NK-92 (cell line): ENCODE results near the gene KRTAP12-3.
"Not testable (repeated sequence)": the region's sequence is repeated elsewhere in the genome, so short reads cannot be mapped to it uniquely, and the experiment has no call there.

Experiments
- DNase-seq: peaks from one replicate; lab custom pipeline; 2025; ENCODE audit not compliant: unreplicated experiment; lab: John Stamatoyannopoulos, UW

Gene KRTAP12-3, protein sequence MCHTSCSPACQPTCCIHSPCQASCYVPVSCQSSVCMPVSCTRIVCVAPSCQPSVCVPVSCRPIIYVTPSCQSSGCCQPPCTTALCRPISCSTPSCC

DNA sequence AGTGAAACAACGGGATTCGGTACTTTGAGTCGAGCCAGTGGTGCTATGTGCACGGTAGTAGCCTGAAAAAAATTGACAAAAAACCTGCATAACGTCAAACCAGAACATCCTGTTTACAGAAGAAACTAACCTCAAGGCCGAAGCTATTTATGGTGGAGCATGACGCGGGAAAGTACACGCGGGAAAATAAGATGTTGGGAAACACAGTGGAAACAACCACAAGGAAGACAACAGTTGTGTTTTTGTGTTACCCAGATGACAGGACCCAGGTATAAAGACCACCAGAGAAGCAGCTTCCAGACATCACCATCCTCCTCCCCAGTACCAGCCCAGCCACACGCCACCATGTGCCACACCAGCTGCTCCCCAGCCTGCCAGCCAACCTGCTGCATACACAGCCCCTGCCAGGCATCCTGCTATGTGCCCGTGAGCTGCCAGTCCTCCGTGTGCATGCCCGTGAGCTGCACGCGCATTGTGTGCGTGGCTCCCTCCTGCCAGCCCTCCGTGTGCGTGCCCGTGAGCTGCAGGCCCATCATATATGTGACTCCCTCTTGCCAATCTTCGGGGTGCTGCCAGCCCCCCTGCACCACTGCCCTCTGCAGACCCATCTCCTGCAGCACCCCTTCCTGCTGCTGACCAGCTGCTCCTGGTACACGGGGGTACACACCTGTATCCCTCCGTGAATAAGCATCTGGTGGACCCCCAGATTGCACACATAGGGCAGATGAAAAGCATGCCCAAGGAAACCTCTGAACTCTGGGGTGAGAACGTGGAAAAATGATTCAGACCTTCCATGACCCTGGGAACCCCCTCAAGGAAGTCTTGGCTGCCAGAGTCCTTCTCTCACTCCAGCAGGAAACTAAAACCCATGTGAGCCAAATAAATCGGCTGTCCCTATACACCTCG lies at the start of gene KRTAP12-3:
KRTAP12-3 (plus strand) TSS at position 298 of the 906 bp plus-strand sequence; CDS start at position 346, 48 bp downstream.
- no peak for DNase-seq

DNA sequence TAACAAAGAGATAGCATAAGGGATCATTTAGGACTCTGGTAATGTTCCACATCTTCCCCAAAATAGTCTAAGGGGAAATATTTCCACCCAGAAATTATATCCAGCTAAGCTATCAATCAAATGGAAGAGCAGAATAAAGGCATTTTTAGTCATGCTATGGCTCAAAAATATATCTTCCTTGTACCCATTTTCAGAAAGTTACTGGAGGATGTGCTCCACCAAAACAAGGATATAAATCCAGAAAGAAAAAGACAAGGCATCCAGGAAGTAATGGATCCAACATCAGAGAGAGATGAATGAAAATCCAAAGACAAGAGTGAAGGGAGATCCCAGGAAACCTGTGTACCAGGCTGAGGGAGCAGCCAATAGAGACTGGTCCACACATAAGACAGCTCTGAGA lies 48.5 kb upstream of the KRTAP12-3 start:
- DNase-seq: no peak

DNA sequence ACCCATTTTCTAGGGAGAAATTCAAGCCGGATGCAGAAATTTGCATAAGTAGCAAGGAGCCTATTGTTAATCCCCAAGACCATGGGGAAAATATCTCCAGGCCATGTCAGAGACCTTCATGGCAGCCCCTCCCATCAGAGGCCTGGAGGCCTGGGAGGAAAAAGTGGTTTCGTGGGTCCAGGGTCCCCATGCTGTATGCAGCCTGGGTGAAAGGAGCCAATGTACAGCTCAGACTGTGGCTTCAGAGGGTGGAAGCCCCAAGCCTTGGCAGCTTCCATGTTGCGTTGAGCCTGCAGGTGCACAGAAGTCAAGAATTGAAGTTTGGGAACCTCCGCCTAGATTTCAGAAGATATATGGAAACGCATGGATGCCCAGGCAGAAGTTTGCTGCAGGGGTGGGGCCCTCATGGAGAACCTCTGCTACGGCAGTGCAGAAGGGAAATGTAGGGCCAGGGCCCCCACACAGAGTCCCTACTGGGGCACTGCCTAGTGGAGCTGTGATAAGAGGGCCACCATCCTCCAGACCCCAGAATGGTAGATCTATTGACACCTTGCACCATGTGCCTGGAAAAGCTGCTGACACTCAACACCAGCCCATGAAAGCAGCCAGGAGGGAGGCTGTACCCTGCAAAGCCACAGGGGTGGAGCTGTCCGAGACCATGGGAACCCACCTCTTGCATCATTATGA lies 47.4 kb upstream of the KRTAP12-3 start:
- not testable (repeated sequence) for DNase-seq

DNA sequence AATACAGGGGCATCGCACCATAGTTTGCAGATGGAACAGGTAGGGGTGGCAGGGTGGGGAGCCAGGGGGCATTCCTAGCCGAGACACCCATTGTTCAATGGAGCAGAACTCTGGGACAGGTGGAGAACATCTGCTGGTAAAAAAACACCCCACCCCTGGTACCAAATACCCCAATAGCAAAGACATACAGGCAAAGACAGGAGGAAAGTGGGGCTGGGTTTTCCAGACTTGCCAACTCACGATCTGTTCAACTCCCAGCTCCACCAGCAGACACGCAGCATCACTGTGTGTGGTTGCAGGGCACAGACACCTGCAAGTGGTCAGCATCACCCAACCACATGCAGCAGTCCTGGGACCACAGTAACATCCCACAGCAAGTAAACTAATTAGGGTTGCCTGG lies 46.2 kb upstream of the KRTAP12-3 start:
- no peak for DNase-seq

DNA sequence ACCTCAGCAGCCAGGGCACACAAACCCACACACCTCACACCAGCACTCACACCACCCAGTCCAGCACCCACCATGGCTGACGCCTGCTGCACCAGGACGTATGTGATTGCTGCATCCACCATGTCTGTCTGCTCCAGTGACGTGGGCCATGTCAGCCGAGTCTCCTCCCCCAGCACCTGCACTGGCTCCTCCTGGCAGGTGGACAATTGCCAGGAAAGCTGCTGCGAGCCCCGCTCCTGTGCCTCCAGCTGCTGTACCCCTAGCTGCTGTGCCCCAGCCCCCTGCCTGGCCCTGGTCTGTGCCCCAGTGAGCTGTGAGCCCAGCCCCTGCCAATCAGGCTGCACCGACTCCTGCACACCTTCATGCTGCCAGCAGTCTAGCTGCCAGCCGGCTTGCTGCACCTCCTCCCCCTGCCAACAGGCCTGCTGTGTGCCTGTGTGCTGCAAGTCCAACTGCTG lies 45.7 kb upstream of the KRTAP12-3 start, which contains the start of gene KRTAP10-8:
KRTAP10-8 (plus strand) TSS at position 51 of the 458 bp plus-strand sequence; CDS start at position 73, 22 bp downstream.
- no peak for DNase-seq

DNA sequence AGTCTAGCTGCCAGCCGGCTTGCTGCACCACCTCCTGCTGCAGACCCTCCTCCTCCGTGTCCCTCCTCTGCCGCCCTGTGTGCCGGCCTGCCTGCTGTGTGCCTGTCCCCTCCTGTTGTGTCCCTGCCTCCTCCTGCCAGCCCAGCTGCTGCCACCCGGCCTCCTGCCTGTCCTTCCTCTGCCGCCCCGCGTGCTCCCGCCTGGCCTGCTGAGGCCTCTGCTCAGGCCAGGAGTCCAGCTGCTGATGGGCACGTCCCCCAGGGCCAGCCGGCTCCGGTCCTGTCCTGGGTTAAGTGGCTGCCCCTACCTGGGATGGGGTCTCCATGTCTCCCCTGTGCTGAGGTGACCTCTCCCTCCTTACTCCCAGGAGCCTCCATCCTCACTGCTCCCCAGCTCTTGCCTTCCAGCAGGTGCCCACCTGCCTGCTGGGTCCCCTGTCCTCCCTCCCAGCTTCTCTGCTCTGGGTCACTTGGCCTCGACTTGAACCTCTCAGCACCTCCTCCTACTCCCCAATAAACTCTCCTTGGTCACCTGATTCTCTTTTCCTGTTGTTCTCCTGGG lies 45.0 kb upstream of the KRTAP12-3 start:
- DNase-seq: no peak

DNA sequence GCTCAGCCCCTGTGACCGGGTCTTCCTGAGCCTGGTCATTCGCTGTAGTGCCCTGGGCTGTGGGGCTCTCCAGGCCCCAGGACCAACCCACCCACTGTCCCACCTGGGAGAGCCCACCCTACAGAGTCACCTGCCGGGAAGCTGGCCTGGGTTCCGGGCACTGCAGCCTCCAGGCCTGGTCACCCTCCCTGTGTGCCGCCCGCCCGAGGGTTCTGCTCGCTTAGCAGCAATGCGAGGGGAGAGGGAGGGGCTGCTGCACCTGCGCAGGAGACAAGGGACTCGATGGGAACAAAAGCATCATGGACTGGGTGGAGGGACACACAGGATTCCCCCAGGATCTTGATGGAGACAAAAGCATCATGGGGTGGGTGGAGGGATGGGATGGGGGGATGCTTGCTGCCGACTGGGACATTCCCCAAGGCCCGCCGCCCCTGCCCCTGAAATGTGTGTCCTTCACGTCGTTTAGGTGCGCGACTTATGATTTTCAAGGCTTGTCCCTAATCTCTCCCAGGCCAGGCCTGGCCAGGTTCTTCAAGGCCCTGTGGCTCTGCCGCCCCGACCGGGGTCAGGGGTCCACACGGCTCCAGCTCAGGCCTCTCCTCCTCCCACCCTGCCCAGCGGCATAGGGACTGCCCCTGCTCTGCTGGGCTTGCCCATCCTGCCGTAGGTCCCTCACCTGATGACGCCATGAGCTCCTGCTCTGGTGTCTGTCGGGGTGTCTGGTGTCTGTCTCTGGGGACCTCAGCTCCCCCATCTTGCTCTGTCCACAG lies 44.2 kb upstream of the KRTAP12-3 start:
- DNase-seq: no peak

DNA sequence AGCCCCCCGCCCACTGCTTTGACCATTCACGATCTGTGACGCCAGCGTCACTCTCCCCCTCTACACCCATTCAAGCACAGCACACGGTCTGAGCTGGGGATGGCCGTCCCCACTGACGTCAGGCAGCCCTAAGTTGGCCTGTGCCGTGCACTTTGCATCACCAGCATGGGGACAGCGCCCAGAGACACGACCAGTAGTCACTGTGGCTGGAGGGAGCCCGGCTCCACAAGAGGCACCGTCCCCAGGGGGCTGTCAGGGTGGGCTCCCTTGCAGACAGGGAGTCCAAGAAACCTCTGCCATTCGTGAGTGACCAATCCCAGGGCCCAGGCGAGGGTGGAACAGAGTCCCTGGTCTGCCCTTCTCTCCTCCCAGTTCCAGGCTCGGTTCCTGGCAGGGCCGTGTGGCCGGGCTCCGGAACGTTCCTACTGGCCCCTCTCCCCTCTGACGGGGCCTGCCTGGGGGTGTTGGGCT lies 43.5 kb upstream of the KRTAP12-3 start:
- DNase-seq: no peak

DNA sequence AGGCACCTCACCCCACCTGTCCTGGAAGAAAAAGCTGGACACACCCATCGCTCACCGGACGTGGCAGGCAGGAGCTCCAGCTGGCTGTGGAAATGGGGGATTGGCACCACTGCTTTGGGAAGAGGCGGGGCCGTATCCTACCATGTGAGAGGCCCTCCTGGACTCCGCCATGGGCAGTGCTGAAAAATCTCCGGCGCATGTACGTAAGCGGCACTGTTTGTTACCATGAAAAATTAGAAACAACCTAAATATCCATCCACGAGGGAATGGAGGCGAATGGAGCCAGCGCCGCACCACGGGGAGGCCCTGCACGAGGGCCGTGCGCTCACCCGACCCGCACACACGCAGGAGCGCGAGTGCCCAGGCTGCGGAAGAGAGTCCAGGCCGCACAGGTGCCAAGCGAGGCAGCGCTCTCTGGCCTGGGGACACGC lies 42.8 kb upstream of the KRTAP12-3 start:
- DNase-seq: no peak

DNA sequence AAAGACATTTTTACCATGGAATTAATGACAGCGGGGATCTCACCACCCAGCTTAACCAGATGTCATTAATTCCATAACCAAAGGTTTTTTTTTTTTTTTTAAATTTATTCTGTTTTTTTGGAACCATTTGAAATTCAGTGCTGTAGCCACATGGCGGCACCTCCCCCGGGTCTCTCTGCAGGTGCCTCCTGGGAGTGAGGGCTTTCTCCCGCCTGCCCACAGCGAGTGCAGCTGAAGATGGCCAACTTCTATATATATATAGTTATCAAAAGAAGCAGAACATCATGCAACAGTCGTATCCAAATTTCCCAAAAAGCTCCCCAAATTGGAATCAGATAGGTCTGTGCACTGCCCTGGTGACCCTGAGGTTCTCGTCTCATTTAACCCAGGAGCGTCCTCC lies 42.3 kb upstream of the KRTAP12-3 start:
- DNase-seq: no peak

DNA sequence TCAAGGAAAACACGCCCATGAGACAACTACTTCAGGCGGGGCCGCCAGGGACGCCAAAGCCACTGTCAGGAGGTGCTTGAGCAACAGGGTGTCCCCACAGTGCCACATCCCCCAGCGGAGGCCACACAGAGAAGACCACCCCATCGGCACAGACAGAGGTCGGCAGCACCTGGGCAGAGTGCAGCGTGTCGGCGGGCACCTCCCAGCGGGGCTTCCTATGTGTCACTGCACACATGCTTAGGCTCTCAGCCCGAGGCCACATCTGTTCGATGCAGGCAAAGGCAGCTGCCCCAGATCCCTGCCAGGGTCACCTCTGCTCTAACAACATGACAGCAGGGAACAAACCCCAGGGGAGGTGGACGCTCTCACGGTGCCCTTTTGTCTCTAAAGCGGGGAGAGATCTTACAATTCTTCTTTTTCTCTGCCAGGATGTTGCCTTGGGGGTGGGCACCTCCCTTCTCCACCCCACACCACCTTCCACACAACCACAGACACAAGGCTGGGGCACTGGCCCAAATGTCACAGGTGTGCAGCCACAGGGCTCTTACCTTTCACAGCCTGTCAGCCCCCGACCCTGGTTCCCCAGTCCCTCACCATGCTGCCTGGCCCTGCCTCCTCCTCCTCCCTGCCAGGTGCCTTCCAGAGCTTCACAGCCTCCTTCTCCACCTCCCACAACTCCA lies 41.7 kb upstream of the KRTAP12-3 start:
- DNase-seq: no peak

DNA sequence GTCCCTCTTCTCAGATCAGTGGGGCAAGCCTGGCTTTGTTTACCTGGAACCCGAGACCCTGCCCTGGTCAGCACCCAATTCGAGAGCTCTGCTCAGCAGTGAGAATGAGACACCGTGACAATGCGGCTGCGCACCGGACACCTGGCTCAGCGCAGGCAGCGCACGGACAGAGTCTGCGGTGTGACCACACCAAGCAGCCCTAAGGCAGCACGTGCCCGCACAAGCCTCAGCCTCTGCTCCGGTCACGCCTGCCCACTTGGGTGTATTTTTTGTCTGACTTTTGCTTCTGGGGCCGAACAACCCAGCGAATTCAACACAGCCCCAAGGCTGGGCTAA lies 41.2 kb upstream of the KRTAP12-3 start:
- DNase-seq: no peak

DNA sequence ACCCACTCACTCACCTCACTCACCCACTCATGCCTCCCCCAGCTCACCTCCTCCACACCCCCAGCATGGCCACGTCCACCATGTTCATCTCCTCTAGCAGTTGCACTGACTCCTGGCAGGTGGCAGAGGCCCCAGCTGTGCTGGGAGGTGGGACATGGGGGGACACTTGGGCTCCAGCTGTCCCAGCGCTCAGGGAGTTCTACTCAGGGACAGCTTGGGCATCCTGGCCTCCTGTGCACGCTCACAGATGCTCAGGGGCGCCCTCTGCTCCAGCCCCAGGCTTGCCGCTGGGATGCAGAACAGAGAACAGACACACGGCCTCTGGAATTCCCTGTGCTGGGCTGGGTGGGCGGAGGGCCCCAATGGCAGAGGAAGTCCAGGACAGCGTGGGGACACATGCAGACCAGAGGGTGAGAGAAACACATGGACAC lies 40.6 kb upstream of the KRTAP12-3 start:
- DNase-seq: no peak

DNA sequence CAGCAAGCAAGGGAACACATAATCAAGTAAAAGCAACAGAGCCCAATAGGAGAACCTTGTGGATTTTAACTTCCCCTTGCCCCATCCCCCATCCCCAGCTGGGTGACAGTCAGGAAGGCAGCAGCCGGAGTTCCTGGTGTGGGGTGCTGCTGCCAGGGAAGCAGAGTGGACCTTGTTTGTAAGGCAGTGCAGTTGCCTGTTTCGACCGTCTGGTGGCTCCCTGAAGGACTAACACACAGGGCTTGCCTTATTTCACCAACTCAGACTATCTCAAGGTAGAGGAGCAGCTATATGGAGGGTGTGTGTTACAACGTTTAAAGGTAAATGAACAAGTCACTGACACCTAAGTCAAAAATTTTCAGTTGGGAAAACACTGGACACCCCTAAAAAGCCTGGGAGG lies 39.2 kb upstream of the KRTAP12-3 start:
- no peak for DNase-seq

DNA sequence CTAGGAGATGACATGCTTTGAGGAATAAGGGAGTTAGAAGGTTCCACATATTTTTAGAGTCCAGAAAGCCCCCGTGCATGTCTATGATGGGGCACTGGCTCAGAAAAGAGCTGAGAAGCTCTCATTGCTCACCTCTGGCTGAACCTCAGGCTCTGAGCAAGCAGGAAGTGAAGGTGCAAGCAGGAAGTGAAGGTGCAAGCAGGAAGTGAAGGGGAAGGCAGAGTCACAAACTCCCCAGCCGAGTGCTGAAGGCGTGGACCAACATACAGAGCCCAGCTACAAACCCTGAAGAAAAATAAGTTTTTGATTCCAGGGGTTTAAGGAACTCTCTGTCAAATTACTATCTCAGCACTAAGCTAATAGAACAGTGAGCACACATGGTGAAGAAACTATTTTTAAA lies 38.8 kb upstream of the KRTAP12-3 start:
- no peak for DNase-seq

DNA sequence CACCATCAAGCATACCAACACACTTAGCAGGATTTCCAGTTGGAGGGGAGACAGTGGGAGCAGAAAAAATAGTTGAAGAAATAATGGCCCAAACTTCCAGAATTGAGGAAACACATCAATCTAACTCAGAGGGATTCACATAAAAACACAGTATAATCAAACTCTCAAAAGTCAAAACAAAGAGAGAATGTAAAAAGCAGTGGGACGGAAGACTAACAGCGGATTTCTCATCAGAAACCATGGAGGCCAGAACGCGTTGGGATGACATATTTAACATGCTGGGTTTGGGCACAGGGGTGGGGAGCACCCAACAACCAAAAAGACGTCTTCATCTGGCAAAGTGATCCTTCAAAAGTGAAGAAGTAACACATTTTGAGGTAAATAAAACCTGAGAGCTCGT lies 37.8 kb upstream of the KRTAP12-3 start:
- DNase-seq: no peak

DNA sequence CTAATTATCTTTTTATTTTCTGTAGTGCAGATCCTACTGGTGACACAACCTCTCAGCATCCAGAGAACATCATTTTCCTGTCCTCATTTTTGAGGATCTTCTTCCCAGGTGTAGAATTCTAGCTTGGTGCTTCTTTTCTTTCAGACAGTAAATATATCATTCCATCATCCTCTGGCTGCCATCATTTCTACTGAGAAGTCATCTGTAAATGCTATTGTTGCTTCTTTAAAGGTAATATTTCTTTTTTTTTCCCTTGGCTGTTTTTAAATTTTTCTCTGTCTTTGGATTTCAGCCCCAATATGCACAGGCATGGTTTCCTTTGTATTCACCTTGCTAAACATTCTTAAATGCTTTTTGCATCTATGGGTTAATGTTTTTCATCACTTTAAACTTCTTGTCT lies 34.2 kb upstream of the KRTAP12-3 start:
- no peak for DNase-seq

DNA sequence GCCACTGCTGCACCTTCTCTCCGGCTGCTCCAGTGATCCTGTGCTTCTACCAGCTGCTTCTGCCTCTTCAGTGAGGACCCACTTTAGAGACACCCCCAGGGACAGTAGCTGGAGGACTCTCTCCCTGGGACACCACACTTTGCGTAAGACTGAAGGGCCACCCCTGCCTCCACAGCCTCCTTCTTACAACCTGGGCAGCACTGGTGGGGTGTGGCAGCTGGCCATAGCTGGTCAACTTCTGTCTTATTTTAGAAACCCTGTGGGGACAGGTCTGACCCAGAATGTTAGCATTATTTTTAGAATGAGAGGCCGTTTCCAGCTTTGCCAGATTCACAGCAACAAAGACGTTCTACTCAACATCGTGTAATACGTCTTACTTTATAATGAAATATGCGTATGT lies 32.0 kb upstream of the KRTAP12-3 start:
- no peak for DNase-seq

DNA sequence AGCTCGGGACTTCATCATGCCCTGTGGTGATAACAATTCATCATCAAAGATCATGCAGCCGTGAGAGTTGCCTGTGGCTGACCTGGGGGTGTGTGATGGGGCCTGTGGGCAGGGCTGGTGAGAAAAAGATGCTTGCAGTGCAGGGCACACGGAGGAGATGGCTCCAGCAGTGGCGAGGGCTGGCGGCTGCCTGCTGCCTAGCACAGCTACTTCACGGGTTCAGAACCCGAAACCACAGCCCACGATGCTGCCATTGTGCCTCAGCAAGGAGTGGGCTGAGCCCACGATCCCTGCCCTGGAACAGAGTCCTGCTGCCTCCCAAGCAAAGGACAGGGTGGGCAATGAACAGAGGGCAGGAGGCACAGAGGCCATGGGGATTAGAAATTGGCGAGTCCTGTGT lies 31.5 kb upstream of the KRTAP12-3 start:
- DNase-seq: no peak

DNA sequence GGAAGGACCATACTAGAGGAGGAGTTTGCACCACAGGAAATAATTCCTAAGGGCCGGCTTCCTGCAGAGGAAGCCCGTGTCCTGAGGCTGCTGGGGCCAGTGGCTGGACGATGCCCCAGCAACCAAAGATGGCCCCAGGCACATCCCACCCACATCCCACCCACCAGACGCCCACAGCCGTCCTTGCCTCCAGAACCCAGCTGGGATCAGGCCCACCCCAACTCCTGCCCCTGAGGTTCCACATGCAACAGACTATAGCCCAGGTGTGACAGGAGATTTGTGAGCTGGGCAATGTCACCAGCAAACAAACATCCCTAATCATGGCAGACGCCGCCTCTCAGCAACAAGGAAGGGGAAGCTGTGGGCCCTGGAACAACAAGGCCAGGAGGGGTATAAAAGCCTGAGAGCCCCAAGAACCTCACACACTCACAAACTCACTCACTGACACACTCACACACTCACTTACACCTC lies 31.0 kb upstream of the KRTAP12-3 start, which contains the start of gene KRTAP10-9:
KRTAP10-9 (plus strand) TSS at position 421 of the 471 bp plus-strand sequence. CDS start 79 bp downstream, outside the sequence.
- no peak for DNase-seq
